DND-41 (cell line): ENCODE measurements around the gene LANCL3.

Experiments
- ATAC-seq: fragments of 200-7000 bp; cut with Tn5 transposase; 3 replicates; pipeline ENCODE4 v1.9.1; 2021; ENCODE audit warnings: low read depth; ENCODE audit not compliant: insufficient read depth
- DNase-seq: peaks from one replicate; pipeline ENCODE4 v3.0.0-alpha.2; 2020
- H2AFZ ChIP-seq: 2 replicates; pipeline ENCODE4 v1.6.0; 2012; ENCODE audit warnings: low read depth, low read length
- H3K27ac ChIP-seq: 2 replicates; pipeline ENCODE4 v1.5.1; 2012; ENCODE audit warnings: low read length, inconsistent platforms
- H3K27me3 ChIP-seq: fragments of 200-600 bp; sonication (generic); 2 replicates; pipeline ENCODE4 v1.6.0; 2012; ENCODE audit warnings: low read length, mild to moderate bottlenecking, inconsistent platforms; ENCODE audit not compliant: insufficient read depth, poor library complexity
- H3K36me3 ChIP-seq: 2 replicates; pipeline ENCODE4 v1.5.1; 2012; ENCODE audit warnings: low read length, inconsistent platforms; ENCODE audit not compliant: insufficient read depth
- H3K4me1 ChIP-seq: 2 replicates; pipeline ENCODE4 v1.5.1; 2012; ENCODE audit warnings: mild to moderate bottlenecking, low read length; ENCODE audit not compliant: insufficient read depth
- H3K4me2 ChIP-seq: 2 replicates; pipeline ENCODE4 v1.6.0; 2012; ENCODE audit warnings: mild to moderate bottlenecking, moderate library complexity, low read length, inconsistent platforms; ENCODE audit not compliant: insufficient read depth
- H3K4me3 ChIP-seq, 2 experiments: fragments of 200-600 bp in 1 of 2; shearing (Covaris generic) in 1 of 2; 2 replicates each; pipeline ENCODE4 v1.5.1; 2012 to 2016; ENCODE audit warnings: inconsistent platforms in 2 of 2, low read length in 2 of 2, mild to moderate bottlenecking in 2 of 2, low read depth in 1 of 2, moderate library complexity in 1 of 2
- H3K79me2 ChIP-seq: 2 replicates; pipeline ENCODE4 v1.6.0; 2012; ENCODE audit warnings: low read length, inconsistent platforms; ENCODE audit not compliant: insufficient read depth
- H3K9ac ChIP-seq: 2 replicates; pipeline ENCODE4 v1.6.0; 2012; ENCODE audit warnings: low read depth, mild to moderate bottlenecking, inconsistent platforms, low read length, moderate library complexity
- H3K9me3 ChIP-seq: 2 replicates; pipeline ENCODE4 v1.5.1; 2012; ENCODE audit warnings: low read length, moderate library complexity, mild to moderate bottlenecking, inconsistent platforms; ENCODE audit not compliant: insufficient read depth, severe bottlenecking
- H4K20me1 ChIP-seq: 2 replicates; pipeline ENCODE4 v1.6.0; 2012; ENCODE audit warnings: low read length; ENCODE audit not compliant: insufficient read depth
- CTCF ChIP-seq: IDR thresholded peaks from 2 replicates; pipeline ENCODE4 v1.5.1; 2012; ENCODE audit warnings: borderline replicate concordance, low read length, moderate library complexity, mild to moderate bottlenecking; ENCODE audit not compliant: poor library complexity, severe bottlenecking; ENCODE audit errors: extremely low read depth
- EZH2 ChIP-seq: IDR thresholded peaks from 3 replicates; pipeline ENCODE4 v1.6.1; 2012; ENCODE audit warnings: borderline replicate concordance, low read depth, mild to moderate bottlenecking, moderate library complexity, low read length, inconsistent platforms; ENCODE audit not compliant: severe bottlenecking

Gene LANCL3

GRCh38 chrX:37684973-37685372 is 113.5 kb downstream of the LANCL3 start:
- TF ChIP-seq EZH2, result no peak
- no peak for TF ChIP-seq CTCF
- ATAC-seq (no peak), DNase-seq (no peak)
- H4K20me1 ChIP-seq, result no peaks in the 10 kb centered on the region
- no peak overlapping the region for H3K9ac ChIP-seq
- no peak overlapping the region for H3K27ac ChIP-seq
- no peak overlapping the region for H3K4me3 ChIP-seq
- H2AFZ ChIP-seq, result no peak overlapping the region
- no peaks in the 10 kb centered on the region for H3K79me2 ChIP-seq
- H3K4me2 ChIP-seq, result no peak overlapping the region
- H3K9me3 ChIP-seq, result no peaks in the 10 kb centered on the region
- H3K4me1 ChIP-seq, result no peaks in the 10 kb centered on the region
- H3K27me3 ChIP-seq, result no peaks in the 10 kb centered on the region
- H3K36me3 ChIP-seq, result no peaks in the 10 kb centered on the region

- no peaks in the 10 kb centered on the region for H3K36me3 ChIP-seq
- no peak for ATAC-seq
- no peak within 1 kb of the TSS for H2AFZ ChIP-seq
- H3K9ac ChIP-seq, result no peak within 1 kb of the TSS
- no peak for DNase-seq
- H3K4me1 ChIP-seq, result no peaks in the 10 kb centered on the region
- no peak within 1 kb of the TSS for H3K27ac ChIP-seq
- no peak within 1 kb of the TSS for H3K4me2 ChIP-seq
- no peaks in the 10 kb centered on the region for H3K27me3 ChIP-seq
- H3K79me2 ChIP-seq, result no peaks in the 10 kb centered on the region
- no peaks in the 10 kb centered on the region for H3K9me3 ChIP-seq
- TF ChIP-seq CTCF (no peak), EZH2 (no peak)
- no peak within 1 kb of the TSS for H3K4me3 ChIP-seq
- H4K20me1 ChIP-seq, result no peaks in the 10 kb centered on the region
Measured at GRCh38 chrX:37685381-37686359, 114.2 kb downstream of the LANCL3 start, which contains the start of gene XK. XK (plus strand) TSS chrX:37685791; CDS start chrX:37685962, 171 bp downstream.

- no peak for TF ChIP-seq CTCF
- no peak for TF ChIP-seq EZH2
- ATAC-seq (no peak), DNase-seq (no peak)
- no peaks in the 10 kb centered on the region for H3K27me3 ChIP-seq
- no peaks in the 10 kb centered on the region for H3K79me2 ChIP-seq
- H2AFZ ChIP-seq, result no peak overlapping the region
- no peaks in the 10 kb centered on the region for H3K9me3 ChIP-seq
- no peak overlapping the region for H3K9ac ChIP-seq
- H3K27ac ChIP-seq, result no peak overlapping the region
- H3K4me3 ChIP-seq, result no peak overlapping the region
- H3K4me2 ChIP-seq, result no peak overlapping the region
- H4K20me1 ChIP-seq, result no peaks in the 10 kb centered on the region
- no peaks in the 10 kb centered on the region for H3K4me1 ChIP-seq
- no peaks in the 10 kb centered on the region for H3K36me3 ChIP-seq
Measured at GRCh38 chrX:37686369-37686995, 115.0 kb downstream of the LANCL3 start.
